ENCODE data around the gene ABCB9. TPM values are rescaled to one million over a fixed set of nuclear protein-coding genes. Genes with fewer than 3 reads are reported as not detected.

The ABCB9 gene
- total and polyA plus RNA-seq, 2 experiments from 2014 or later, result 9.7 to 10.0 TPM

- Histone ChIP-seq H3K4me3 (peak overlapping the region; percentile 90), H3K4me1 (ENCODE audit: low read depth) (peaks cover 14% of the 10 kb centered on the region), H3K27ac (no peak overlapping the region), H3K9me3 (ENCODE audit: low read depth) (no peaks in the 10 kb centered on the region), H3K27me3 (no peaks in the 10 kb centered on the region), H3K36me3 (no peaks in the 10 kb centered on the region)
- TF ChIP-seq CTCF (IDR thresholded peaks at IDR 0.05; ENCODE audit: low read depth, low read length), result no peak
- no peak for DNase-seq (ENCODE audit: low read depth in 1 of 2, low spot score in 1 of 2)
Observed at GRCh38 chr12:122981587-122982476, 15.6 kb upstream of the ABCB9 start.

GRCh38 chr12:122981036-122981471 is 14.8 kb upstream of the ABCB9 start:
- Histone ChIP-seq H3K27ac (peak overlapping the region; percentile 81), H3K4me3 (peak overlapping the region; percentile 90), H3K4me1 (ENCODE audit: low read depth) (peaks cover 14% of the 10 kb centered on the region), H3K9me3 (ENCODE audit: low read depth) (no peaks in the 10 kb centered on the region), H3K27me3 (no peaks in the 10 kb centered on the region), H3K36me3 (no peaks in the 10 kb centered on the region)
- no peak for TF ChIP-seq CTCF (IDR thresholded peaks at IDR 0.05; ENCODE audit: low read depth, low read length)
- peak in 1 of 2 donors; percentile 23 for DNase-seq (ENCODE audit: low read depth in 1 of 2, low spot score in 1 of 2)

- Histone ChIP-seq H3K27me3 (no peaks in the 10 kb centered on the region), H3K9me3 (ENCODE audit: low read depth) (no peaks in the 10 kb centered on the region), H3K27ac (peak within 1 kb of the TSS; percentile 81), H3K4me1 (ENCODE audit: low read depth) (peaks cover 16% of the 10 kb centered on the region), H3K36me3 (no peaks in the 10 kb centered on the region), H3K4me3 (peak within 1 kb of the TSS; percentile 90)
- no peak for TF ChIP-seq CTCF (IDR thresholded peaks at IDR 0.05; ENCODE audit: low read depth, low read length)
- peak; percentile 76 to 82 for DNase-seq (ENCODE audit: low read depth in 1 of 2, low spot score in 1 of 2)
Observed at GRCh38 chr12:122980183-122981035, 14.1 kb upstream of the ABCB9 start, which contains the start of gene ARL6IP4. Gene ARL6IP4 (plus strand): TSS chr12:122980681. CDS start chr12:122981140, 459 bp downstream.

- Histone ChIP-seq H3K27me3 (no peaks in the 10 kb centered on the region), H3K27ac (peak overlapping the region; percentile 81), H3K9me3 (ENCODE audit: low read depth) (no peaks in the 10 kb centered on the region), H3K36me3 (no peaks in the 10 kb centered on the region), H3K4me1 (ENCODE audit: low read depth) (peaks cover 16% of the 10 kb centered on the region), H3K4me3 (peak overlapping the region; percentile 90)
- no peak for DNase-seq (ENCODE audit: low read depth in 1 of 2, low spot score in 1 of 2)
- TF ChIP-seq CTCF (IDR thresholded peaks at IDR 0.05; ENCODE audit: low read depth, low read length), result no peak
Observed at GRCh38 chr12:122979908-122980182, 13.6 kb upstream of the ABCB9 start.

- Histone ChIP-seq H3K27me3 (no peaks in the 10 kb centered on the region), H3K4me1 (ENCODE audit: low read depth) (peaks cover 16% of the 10 kb centered on the region), H3K9me3 (ENCODE audit: low read depth) (no peaks in the 10 kb centered on the region), H3K4me3 (peak overlapping the region; percentile 90), H3K36me3 (no peaks in the 10 kb centered on the region), H3K27ac (no peak overlapping the region)
- no peak for TF ChIP-seq CTCF (IDR thresholded peaks at IDR 0.05; ENCODE audit: low read depth, low read length)
- DNase-seq (ENCODE audit: low read depth in 1 of 2, low spot score in 1 of 2), result no peak
Observed at GRCh38 chr12:122979001-122979907, 13.0 kb upstream of the ABCB9 start.

All from cardiac muscle cell (in vitro differentiated cells and primary cell).